Measurements from ENCODE around the gene IFNE.

The IFNE gene

GRCh38 chr9:21499912-21500311 is 17.8 kb upstream of the IFNE start:
- no peak overlapping the region for H3K27ac ChIP-seq (ENCODE audit: insufficient read depth, low read length, poor library complexity, severe bottlenecking)
- no peaks in the 10 kb centered on the region for H3K9me3 ChIP-seq (ENCODE audit: control insufficient read depth, low read length)
- no peaks in the 10 kb centered on the region for H3K27me3 ChIP-seq (replicated peaks; ENCODE audit: control insufficient read depth, insufficient read depth, low read length, poor library complexity, severe bottlenecking)
- no peaks in the 10 kb centered on the region for H3K36me3 ChIP-seq (ENCODE audit: control insufficient read depth, insufficient read depth, low read length)
- H3K4me3 ChIP-seq (ENCODE audit: insufficient read depth, low read depth, low read length, poor library complexity, severe bottlenecking), result no peak overlapping the region
- no peak for DNase-seq
- H3K4me1 ChIP-seq (ENCODE audit: control insufficient read depth, insufficient read depth, low read length, poor library complexity, severe bottlenecking), result no peaks in the 10 kb centered on the region

GRCh38 chr9:21491756-21492155 is 9.6 kb upstream of the IFNE start:
- peaks cover 3% of the 10 kb centered on the region for H3K27me3 ChIP-seq (replicated peaks; ENCODE audit: control insufficient read depth, insufficient read depth, low read length, poor library complexity, severe bottlenecking)
- H3K9me3 ChIP-seq (ENCODE audit: control insufficient read depth, low read length), result no peaks in the 10 kb centered on the region
- H3K36me3 ChIP-seq (ENCODE audit: control insufficient read depth, insufficient read depth, low read length), result no peaks in the 10 kb centered on the region
- no peak overlapping the region for H3K4me3 ChIP-seq (ENCODE audit: insufficient read depth, low read depth, low read length, poor library complexity, severe bottlenecking)
- no peaks in the 10 kb centered on the region for H3K4me1 ChIP-seq (ENCODE audit: control insufficient read depth, insufficient read depth, low read length, poor library complexity, severe bottlenecking)
- H3K27ac ChIP-seq (ENCODE audit: insufficient read depth, low read length, poor library complexity, severe bottlenecking), result no peak overlapping the region
- no peak for DNase-seq

GRCh38 chr9:21481470-21482056 is 550 bp downstream of the IFNE start:
- Histone ChIP-seq H3K27me3 (replicated peaks; ENCODE audit: control insufficient read depth, insufficient read depth, low read length, poor library complexity, severe bottlenecking) (no peaks in the 10 kb centered on the region), H3K36me3 (ENCODE audit: control insufficient read depth, insufficient read depth, low read length) (no peaks in the 10 kb centered on the region), H3K4me1 (ENCODE audit: control insufficient read depth, insufficient read depth, low read length, poor library complexity, severe bottlenecking) (no peaks in the 10 kb centered on the region), H3K4me3 (ENCODE audit: insufficient read depth, low read depth, low read length, poor library complexity, severe bottlenecking) (no peak overlapping the region), H3K27ac (ENCODE audit: insufficient read depth, low read length, poor library complexity, severe bottlenecking) (no peak overlapping the region), H3K9me3 (ENCODE audit: control insufficient read depth, low read length) (no peaks in the 10 kb centered on the region)
- DNase-seq, result no peak

GRCh38 chr9:21479152-21479702 is 2.9 kb downstream of the IFNE start:
- no peak overlapping the region for H3K4me3 ChIP-seq (ENCODE audit: insufficient read depth, low read depth, low read length, poor library complexity, severe bottlenecking)
- DNase-seq, result no peak
- H3K4me1 ChIP-seq (ENCODE audit: control insufficient read depth, insufficient read depth, low read length, poor library complexity, severe bottlenecking), result no peaks in the 10 kb centered on the region
- no peaks in the 10 kb centered on the region for H3K27me3 ChIP-seq (replicated peaks; ENCODE audit: control insufficient read depth, insufficient read depth, low read length, poor library complexity, severe bottlenecking)
- H3K9me3 ChIP-seq (ENCODE audit: control insufficient read depth, low read length), result no peaks in the 10 kb centered on the region
- H3K36me3 ChIP-seq (ENCODE audit: control insufficient read depth, insufficient read depth, low read length), result no peaks in the 10 kb centered on the region
- no peak overlapping the region for H3K27ac ChIP-seq (ENCODE audit: insufficient read depth, low read length, poor library complexity, severe bottlenecking)

- Histone ChIP-seq H3K9me3 (ENCODE audit: control insufficient read depth, low read length) (no peaks in the 10 kb centered on the region), H3K27ac (ENCODE audit: insufficient read depth, low read length, poor library complexity, severe bottlenecking) (no peak overlapping the region), H3K4me3 (ENCODE audit: insufficient read depth, low read depth, low read length, poor library complexity, severe bottlenecking) (no peak overlapping the region), H3K36me3 (ENCODE audit: control insufficient read depth, insufficient read depth, low read length) (no peaks in the 10 kb centered on the region), H3K4me1 (ENCODE audit: control insufficient read depth, insufficient read depth, low read length, poor library complexity, severe bottlenecking) (no peaks in the 10 kb centered on the region), H3K27me3 (replicated peaks; ENCODE audit: control insufficient read depth, insufficient read depth, low read length, poor library complexity, severe bottlenecking) (no peaks in the 10 kb centered on the region)
- DNase-seq, result no peak
These were observed 4.6 kb downstream of the IFNE start for GRCh38 chr9:21477466-21477865.

- H3K4me3 ChIP-seq (ENCODE audit: insufficient read depth, low read depth, low read length, poor library complexity, severe bottlenecking), result no peak overlapping the region
- H3K9me3 ChIP-seq (ENCODE audit: control insufficient read depth, low read length), result no peaks in the 10 kb centered on the region
- H3K27ac ChIP-seq (ENCODE audit: insufficient read depth, low read length, poor library complexity, severe bottlenecking), result no peak overlapping the region
- DNase-seq, result no peak
- no peaks in the 10 kb centered on the region for H3K27me3 ChIP-seq (replicated peaks; ENCODE audit: control insufficient read depth, insufficient read depth, low read length, poor library complexity, severe bottlenecking)
- no peaks in the 10 kb centered on the region for H3K36me3 ChIP-seq (ENCODE audit: control insufficient read depth, insufficient read depth, low read length)
- H3K4me1 ChIP-seq (ENCODE audit: control insufficient read depth, insufficient read depth, low read length, poor library complexity, severe bottlenecking), result no peaks in the 10 kb centered on the region
These were observed 8.9 kb downstream of the IFNE start for GRCh38 chr9:21473236-21473635.

- no peak for DNase-seq
- H3K27ac ChIP-seq (ENCODE audit: insufficient read depth, low read length, poor library complexity, severe bottlenecking), result no peak overlapping the region
- no peak overlapping the region for H3K4me3 ChIP-seq (ENCODE audit: insufficient read depth, low read depth, low read length, poor library complexity, severe bottlenecking)
- H3K4me1 ChIP-seq (ENCODE audit: control insufficient read depth, insufficient read depth, low read length, poor library complexity, severe bottlenecking), result no peaks in the 10 kb centered on the region
- no peaks in the 10 kb centered on the region for H3K9me3 ChIP-seq (ENCODE audit: control insufficient read depth, low read length)
- no peaks in the 10 kb centered on the region for H3K27me3 ChIP-seq (replicated peaks; ENCODE audit: control insufficient read depth, insufficient read depth, low read length, poor library complexity, severe bottlenecking)
- H3K36me3 ChIP-seq (ENCODE audit: control insufficient read depth, insufficient read depth, low read length), result no peaks in the 10 kb centered on the region
These were observed 12.0 kb downstream of the IFNE start for GRCh38 chr9:21470126-21470525.

GRCh38 chr9:21465859-21466518 is 16.1 kb downstream of the IFNE start:
- DNase-seq, result no peak
- H3K9me3 ChIP-seq (ENCODE audit: control insufficient read depth, low read length), result no peaks in the 10 kb centered on the region
- no peaks in the 10 kb centered on the region for H3K27me3 ChIP-seq (replicated peaks; ENCODE audit: control insufficient read depth, insufficient read depth, low read length, poor library complexity, severe bottlenecking)
- H3K27ac ChIP-seq (ENCODE audit: insufficient read depth, low read length, poor library complexity, severe bottlenecking), result no peak overlapping the region
- no peaks in the 10 kb centered on the region for H3K4me1 ChIP-seq (ENCODE audit: control insufficient read depth, insufficient read depth, low read length, poor library complexity, severe bottlenecking)
- no peak overlapping the region for H3K4me3 ChIP-seq (ENCODE audit: insufficient read depth, low read depth, low read length, poor library complexity, severe bottlenecking)
- H3K36me3 ChIP-seq (ENCODE audit: control insufficient read depth, insufficient read depth, low read length), result no peaks in the 10 kb centered on the region

GRCh38 chr9:21465138-21465537 is 17.0 kb downstream of the IFNE start:
- H3K27ac ChIP-seq (ENCODE audit: insufficient read depth, low read length, poor library complexity, severe bottlenecking), result no peak overlapping the region
- H3K4me1 ChIP-seq (ENCODE audit: control insufficient read depth, insufficient read depth, low read length, poor library complexity, severe bottlenecking), result no peaks in the 10 kb centered on the region
- H3K36me3 ChIP-seq (ENCODE audit: control insufficient read depth, insufficient read depth, low read length), result no peaks in the 10 kb centered on the region
- H3K4me3 ChIP-seq (ENCODE audit: insufficient read depth, low read depth, low read length, poor library complexity, severe bottlenecking), result no peak overlapping the region
- no peaks in the 10 kb centered on the region for H3K9me3 ChIP-seq (ENCODE audit: control insufficient read depth, low read length)
- no peak for DNase-seq
- H3K27me3 ChIP-seq (replicated peaks; ENCODE audit: control insufficient read depth, insufficient read depth, low read length, poor library complexity, severe bottlenecking), result no peaks in the 10 kb centered on the region

- H3K27me3 ChIP-seq (replicated peaks; ENCODE audit: control insufficient read depth, insufficient read depth, low read length, poor library complexity, severe bottlenecking), result no peaks in the 10 kb centered on the region
- DNase-seq, result no peak
- no peaks in the 10 kb centered on the region for H3K9me3 ChIP-seq (ENCODE audit: control insufficient read depth, low read length)
- no peak overlapping the region for H3K4me3 ChIP-seq (ENCODE audit: insufficient read depth, low read depth, low read length, poor library complexity, severe bottlenecking)
- no peak overlapping the region for H3K27ac ChIP-seq (ENCODE audit: insufficient read depth, low read length, poor library complexity, severe bottlenecking)
- H3K36me3 ChIP-seq (ENCODE audit: control insufficient read depth, insufficient read depth, low read length), result no peaks in the 10 kb centered on the region
- no peaks in the 10 kb centered on the region for H3K4me1 ChIP-seq (ENCODE audit: control insufficient read depth, insufficient read depth, low read length, poor library complexity, severe bottlenecking)
These were observed 20.7 kb downstream of the IFNE start for GRCh38 chr9:21461377-21461776.

Data from effector memory CD4-positive, alpha-beta T cell (primary cell).